AG09319 (cell line): ENCODE results near the gene KDM6A.
"Not testable (repeated sequence)": the region's sequence is repeated elsewhere in the genome, so short reads cannot be mapped to it uniquely, and the experiment has no call there.

Experiments
- DNase-seq: peaks from one replicate; pipeline ENCODE4 v3.0.0-alpha.2; 2010; ENCODE audit warnings: low read depth; ENCODE audit errors: extremely low read depth
- CTCF ChIP-seq: IDR thresholded peaks from 2 replicates; pipeline ENCODE4 v1.5.1; 2011; ENCODE audit warnings: low read depth, mild to moderate bottlenecking, inconsistent platforms, low read length, moderate library complexity

Gene KDM6A

GRCh38 chrX:44844204-44844603 lies 28.8 kb upstream of the KDM6A start:
- no peak for TF ChIP-seq CTCF
- no peak for DNase-seq

DNA sequence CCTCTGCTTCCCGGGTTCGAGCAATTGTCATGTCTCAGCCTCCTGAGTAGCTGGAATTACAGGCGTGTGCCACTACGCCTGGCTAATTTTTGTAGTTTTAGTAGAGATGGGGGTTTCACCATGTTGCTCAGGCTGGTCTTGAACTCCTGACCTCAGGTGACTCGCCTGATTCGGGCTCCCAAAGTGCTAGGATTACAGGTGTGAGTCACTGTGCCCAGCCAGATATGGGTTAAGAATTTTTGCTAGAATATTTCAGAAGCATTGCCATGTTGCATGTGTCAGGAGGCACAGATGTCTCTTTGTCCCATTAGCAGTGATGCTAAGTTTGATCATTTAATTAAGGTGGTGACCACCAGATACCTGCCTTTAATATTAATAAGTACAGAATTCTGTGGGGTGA lies 22.1 kb upstream of the KDM6A start:
- not testable (repeated sequence) for DNase-seq

- no peak for TF ChIP-seq CTCF
- no peak for DNase-seq
These were observed 1.8 kb upstream of the KDM6A start for GRCh38 chrX:44871114-44871645.

- TF ChIP-seq CTCF, result no peak; the same call in 1 of the 2 replicates
- no peak for DNase-seq
These were observed 812 bp upstream of the KDM6A start for GRCh38 chrX:44871931-44872820.

DNA sequence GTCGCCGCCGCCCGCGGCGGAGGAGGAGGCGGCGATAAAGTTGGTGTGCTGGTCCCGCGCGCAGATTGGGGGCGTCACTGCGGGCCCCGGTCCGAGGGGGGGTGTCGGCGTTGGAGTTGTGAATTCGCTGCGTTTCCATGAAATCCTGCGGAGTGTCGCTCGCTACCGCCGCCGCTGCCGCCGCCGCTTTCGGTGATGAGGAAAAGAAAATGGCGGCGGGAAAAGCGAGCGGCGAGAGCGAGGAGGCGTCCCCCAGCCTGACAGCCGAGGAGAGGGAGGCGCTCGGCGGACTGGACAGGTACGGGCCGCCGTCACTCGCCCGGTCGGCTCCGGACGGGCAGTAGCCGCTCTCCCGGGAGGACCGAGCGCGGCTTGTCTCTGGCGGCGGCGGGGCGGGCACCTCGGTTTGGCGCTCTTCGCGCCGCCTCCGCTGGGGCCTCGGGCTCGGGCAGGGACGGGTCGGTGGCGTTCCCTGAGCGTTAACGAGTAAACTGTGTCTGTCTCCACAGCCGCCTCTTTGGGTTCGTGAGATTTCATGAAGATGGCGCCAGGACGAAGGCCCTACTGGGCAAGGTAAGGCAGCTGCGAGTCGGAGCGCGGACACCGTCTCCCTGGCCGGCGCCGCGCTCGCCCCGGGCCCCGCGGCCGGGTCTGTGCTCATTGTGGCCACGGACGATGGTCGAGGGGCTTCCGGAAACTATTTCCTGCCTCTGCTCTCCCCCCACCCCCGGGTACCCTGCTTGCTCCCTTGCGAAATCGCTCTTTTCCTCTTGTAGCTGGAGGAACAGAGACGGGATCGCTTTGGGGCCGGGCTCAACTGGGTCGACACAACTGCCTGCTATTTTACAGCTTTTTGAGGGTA lies 658 bp downstream of the KDM6A start:
- TF ChIP-seq CTCF, result peak; percentile 1
- DNase-seq, result no peak

DNA sequence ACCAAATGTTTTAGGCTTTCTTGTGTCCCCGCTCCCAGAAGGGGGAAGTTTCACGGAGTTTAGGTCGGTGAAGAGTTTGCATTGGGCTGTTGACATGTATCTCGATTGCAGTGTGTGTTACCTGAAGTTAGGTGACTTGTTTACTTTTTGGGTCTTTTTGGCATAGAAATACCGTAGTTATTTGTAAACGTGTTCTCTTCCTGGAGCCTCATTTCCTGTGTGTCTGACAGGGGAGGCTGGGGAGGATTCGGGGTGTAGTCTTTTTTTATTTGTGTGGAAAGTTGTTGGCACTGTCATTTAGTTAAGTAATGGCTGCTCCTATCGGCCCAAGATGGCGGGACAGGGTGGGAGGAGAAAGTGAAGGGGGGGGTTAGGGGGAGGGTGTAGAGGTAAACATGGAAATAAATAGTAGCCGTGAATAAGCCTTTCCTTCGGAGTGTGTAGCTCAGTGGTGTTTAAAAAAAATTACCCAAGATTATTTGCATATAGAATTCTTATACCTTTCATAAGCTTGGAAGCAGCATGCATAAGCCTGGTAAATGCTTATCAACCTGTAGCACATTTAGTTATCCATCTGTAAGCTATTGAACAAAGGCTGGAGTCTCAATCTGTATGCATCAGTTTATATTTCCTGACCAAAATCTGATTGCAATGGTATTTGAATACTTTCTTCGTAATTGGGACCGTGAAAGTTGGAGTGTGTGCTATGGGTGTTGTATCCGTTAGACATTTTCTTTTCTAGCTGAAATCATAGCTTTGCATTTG lies 1.6 kb downstream of the KDM6A start:
- no peak for TF ChIP-seq CTCF
- DNase-seq, result no peak

DNA sequence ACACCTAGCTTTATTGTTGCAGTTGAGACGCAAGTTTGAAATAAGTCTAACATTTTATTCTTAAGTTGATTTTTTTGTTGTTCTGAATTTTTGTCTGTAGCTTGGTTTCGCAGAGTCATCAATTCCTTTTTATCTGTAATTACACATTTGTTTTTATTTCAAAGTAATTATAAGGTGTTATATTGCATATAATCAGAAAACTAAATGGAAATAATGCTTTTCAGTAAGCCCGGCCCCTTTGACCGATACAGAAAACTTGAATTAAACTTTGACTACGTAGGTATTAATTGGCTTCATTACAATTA lies 2.1 kb downstream of the KDM6A start:
- no peak for DNase-seq
- TF ChIP-seq CTCF, result no peak
